ENCODE data around the gene ZBTB21.

The ZBTB21 gene

DNA sequence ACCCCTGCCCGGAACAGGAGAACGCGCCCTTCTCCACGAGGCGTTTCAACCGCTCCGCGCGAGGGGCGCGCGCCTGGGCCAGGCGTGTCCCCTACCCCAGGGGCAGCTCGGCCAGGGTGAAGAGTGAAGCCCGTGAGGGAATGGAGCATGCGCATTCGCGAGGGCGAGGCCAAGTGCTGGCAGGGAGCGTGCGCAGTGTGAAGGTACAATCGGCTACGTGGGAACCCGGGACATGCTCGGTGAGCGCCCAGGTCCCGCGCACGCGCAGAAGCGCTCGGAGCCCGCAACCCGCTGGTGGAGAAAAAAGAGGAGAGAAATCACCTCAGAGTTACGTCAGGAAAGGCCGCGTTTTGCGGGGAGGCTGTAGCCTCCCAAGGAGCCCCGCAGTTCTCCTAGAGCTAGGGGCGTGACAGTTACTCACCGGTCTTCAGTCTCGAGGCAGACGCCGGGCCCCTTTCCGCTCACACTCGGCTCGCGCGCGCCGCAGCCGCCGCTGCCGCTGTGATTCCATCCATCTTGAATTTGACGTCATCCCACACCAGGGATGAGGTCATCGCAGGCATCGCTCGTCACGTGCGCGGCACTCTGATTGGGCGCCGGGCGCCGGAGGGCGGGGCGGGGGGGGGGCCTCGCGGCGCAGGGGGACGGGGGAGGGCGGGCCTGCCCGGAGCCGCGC lies at the start of gene ZBTB21:
ZBTB21 (minus strand) TSS at position 530 of the 676 bp plus-strand sequence. CDS start 16,265 bp downstream, outside the sequence.
- DNase-seq, result peak; percentile 92 to 99

DNA sequence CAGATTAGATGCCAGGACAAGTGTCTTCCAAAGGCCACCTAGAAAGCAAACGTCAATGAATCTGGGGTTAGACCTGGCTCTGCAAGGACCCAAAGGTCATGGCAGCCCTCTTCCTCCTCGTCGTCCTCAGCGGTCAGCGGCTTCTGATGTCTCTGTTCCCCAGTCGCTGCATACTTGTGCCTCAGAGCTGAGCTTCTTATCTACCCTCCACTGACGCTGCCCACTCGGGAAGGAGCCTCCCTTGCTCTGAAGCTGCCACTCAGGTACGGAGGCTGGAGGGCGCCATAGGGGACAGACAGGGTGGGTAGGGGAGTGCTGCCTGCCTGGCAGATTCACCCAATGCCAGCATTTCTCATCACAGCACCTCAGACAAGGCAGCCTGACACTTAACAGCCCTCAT lies 49.6 kb upstream of the ZBTB21 start:
- DNase-seq, result no peak

DNA sequence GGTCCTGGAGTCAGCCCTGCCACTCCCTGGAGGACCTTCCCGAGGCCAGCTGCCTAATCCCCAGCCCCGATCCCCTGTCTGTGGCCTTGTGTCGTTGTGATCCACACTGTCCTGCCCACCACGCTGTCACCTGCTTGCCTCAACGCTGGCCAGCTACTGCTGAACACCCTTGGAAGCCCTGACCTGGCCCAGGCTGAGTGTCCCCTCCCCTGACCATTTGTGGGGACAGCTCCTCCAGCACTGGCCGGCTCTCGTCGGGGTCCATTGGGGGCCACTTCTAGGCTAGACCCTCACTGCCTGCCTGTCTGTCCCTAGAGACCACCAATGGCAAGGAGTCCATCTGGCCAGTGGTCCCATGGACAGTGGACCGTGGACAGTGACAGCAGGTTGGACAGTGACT lies 49.0 kb upstream of the ZBTB21 start:
- no peak for DNase-seq

DNA sequence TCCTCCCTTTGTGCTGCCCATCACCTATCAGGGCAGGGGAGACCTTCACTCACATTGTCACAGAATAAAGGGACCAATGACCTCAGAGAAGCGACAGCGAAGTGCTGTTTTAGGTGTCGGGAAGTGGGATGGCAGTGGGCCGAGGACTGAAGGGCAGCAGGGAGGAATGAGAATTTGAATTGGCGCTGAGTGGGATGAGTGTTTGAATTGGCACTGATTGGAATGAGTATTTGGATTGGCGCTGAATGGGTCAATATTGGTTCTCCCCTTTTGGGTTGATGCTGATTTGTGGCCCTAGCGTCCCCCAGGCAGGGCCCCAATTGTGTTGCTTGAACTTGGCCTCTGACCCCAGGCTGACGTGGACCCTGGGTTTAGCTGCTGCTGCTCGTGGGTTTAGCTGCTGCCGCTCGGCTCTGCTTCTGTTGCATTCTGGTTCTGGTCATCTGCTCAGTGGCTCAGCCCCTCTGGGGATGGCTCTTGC lies 48.5 kb upstream of the ZBTB21 start:
- no peak for DNase-seq

DNA sequence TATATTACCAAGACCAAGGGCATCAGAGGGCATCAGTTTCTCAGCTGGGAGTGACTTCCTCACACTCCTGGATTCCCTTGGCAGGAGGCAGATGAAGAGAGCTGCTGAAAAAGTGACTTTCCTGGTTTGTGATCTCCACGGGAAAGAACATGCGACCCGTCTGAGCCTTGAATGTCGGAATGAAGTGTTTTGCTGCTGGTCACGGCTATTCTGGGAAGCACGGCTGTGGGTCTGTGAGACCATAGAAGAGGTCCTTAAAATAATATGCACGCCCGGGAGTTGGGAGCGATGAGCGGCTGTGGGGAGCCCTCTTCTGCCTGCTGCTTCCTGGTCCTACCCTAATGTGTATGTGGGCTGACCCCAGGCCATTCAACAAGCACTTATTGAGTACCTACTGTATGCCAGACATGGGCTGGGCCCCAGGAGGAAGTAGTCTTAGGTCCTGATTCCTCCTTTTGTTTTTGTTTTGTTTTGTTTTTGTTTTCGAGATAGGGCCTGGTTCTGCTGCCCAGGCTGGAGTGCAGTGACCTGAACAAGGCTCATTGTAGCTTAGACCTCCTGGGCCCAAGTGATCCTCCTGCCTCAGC lies 47.8 kb upstream of the ZBTB21 start:
- DNase-seq, result peak; percentile 76 to 79

DNA sequence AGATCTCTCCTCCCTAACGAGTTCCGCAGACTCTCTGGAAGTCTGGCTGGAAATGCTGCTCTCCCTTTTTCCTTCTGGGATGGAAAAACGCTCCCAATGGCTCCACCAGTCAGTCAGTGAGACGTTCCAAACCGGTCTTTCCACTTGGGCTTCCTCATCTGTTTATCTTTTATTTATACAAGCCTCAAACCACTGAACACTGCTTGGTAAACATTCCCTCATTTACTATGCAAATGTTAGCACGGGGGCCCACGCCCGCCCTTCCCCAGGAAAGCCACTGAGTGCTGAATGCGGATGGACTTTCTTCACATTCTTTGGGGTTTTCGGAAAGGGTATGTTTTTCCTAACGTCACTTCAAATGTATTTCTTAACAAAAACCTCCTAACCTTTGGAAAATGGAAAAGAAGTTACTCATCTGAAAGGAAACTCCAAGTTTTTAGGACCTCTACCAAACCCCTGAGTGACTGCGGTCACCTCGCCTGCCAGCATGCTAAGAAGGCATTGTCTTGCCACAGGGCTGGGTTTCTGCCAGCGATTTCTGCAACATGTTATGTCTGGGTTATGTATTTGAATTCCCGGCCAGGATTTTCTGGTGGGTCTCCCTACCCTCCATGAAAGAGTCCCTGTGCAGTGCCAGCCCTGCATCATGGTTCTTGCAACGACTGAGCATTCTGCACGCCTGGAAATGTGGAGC lies 47.0 kb upstream of the ZBTB21 start:
- peak; percentile 99 for DNase-seq

DNA sequence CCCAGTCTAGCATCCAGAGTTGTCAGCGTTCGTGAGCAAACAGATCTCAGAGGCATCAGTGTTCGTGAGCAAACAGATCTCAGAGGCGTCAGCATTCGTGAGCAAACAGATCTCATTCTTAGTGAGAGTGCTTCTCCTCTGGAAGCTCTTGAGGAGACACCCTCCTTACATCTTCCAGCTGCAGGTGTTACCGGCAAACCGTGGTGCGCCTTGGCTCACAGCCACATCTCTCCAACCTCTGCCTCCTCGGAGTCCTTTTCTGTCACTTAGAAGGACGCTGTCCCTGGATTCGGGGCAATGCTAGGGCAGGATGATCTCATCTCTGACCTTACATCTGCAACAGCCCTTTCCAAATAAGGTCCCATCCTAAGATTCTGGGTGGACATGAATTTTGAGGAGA lies 46.3 kb upstream of the ZBTB21 start:
- peak; percentile 71 to 76 for DNase-seq

DNA sequence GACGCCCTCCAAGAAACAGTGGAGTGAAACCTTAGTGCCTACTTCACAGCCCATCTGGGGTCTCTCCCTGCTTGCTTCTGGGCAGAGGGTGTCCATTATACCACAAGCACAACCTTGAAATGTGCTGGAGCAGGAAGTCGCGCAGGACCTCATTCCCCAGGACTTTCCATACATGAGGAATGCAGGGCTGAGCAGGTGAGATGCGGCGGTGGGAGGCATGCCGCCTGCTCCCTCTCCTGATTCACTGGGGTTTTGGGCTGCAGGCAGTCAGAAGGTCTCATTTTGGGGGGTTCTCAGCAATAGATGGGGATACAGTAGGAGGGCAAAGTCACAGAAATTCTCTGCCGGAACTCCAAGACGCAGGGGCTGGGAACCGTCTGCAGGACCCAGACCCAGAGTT lies 45.3 kb upstream of the ZBTB21 start:
- DNase-seq, result no peak

DNA sequence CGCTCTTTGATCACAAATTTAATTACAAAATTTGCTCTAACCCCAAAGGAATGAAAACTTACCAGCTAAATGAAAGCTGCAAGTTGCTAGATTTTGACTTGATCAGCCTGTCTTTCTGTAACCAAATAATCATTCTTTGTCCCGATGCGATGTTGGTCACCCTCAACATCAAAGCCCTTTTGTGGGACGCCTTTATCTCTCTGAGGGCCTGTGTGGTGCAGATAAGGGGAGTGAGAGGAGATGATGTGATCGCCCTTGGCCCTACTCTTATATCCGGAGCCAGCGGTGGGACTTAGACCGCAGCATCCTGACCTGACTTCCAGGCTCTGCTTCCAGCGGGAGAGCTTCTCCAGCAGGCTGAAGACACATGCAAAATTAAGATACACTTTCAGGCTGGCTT lies 41.6 kb upstream of the ZBTB21 start:
- no peak for DNase-seq

DNA sequence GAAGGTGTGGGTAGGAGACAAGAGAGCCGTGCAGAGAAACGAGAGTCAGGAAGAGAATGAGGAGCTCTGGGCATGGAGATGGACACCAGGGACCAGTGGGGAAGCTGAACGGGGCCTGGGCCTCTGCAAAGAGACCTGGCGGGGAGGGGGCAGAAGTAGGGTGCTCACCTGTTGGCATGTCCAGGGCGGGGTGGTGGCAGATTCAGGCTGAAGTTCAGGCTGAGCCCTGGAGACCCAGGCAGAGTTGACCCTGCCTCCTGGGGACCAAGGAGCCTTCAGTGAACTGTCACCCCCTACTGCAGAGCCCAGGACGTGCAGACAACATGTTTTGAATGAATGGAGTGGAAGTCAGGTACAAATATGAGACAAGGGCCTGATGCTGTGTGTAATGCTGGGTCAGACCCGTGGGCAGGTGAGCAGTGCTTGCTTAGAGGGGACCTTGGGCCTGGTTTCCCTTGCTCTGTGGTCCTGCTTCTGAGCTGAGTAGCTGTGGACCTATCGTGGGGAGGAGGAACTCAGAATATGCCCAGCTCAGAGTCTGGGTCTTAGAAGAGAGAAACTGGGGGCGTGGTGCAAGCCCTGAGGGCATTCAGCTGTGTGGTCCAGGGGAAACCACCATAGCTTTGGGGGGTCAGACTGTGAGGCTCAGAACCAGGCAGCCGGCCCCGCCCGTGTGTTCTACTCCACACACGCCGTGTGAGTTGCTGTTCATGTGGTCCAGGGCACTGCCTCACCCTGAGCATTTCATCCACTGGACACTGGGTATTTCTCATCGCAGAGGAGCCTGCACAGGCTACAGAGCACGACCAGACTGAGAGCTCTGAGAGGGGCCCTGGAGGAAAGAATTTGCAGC lies 39.6 kb upstream of the ZBTB21 start:
- DNase-seq, result no peak

DNA sequence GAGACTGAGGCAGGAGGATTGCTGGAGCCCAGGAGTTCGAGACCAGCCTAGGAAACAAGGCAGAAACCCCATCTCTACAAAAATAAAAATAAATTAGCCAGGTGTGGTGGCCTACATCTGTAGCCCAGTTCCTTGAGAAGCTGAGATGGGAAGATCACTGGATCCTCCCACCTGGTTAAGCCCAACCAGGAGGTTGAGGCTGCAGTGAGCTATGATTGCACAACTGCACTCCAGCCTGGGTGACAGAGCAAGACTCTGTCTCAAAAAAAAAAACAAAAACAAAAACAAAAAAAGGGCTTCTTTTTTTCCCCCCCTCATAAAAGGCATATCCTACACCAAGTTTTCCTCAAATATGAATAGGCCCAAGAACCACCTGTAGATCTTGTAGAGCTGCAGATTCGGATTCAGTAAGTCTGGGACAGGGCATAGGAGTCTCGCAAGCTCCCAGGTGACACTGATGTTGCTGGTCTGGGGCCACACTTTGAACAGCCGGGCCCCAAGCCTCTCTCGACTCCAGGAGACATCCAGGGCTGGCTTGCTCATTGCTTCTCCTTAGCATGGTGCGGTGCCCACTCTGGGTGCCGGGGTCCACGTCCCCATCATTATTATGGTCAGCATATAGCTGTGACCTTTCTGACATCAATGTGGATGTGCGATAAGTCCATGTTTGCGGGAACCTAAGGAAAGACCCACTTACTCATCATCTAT lies 38.9 kb upstream of the ZBTB21 start:
- no peak for DNase-seq

DNA sequence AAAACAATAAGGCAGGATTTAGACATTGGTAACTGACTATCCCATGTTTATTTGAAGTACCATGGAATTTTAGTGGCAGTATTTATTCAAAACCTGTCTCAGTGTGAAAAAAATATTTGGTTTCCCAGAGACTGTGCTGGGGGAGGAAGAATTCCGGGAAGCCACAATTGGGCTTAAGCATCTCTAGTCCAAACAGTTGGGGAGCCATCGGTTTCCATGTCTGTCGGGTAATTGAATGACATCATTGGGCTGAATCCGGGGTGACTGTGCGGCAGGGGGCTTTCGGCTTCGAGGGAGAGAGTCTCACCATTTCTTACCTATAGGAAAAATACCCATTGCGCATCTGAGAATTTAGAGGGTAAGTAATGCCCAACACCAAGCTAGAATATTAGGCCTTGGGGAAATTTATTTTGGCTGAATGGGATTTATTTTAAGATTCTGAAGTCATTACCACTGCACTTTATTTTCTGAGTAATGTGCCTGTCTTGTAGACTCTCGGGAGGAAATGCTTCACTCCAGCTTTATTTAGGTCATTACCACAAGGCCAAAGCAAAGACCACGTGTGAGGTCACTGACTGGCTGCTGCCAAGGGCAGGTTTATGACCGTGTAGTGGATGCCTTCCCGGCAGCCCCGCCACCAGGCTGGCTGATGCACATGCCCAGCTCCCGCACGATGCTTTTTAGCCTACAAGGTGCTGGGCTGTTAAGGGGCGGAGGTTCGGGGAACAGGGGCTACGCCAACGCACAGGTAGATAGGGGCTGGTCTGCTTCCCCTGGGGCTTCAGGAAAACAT lies 37.9 kb upstream of the ZBTB21 start:
- DNase-seq, result no peak

DNA sequence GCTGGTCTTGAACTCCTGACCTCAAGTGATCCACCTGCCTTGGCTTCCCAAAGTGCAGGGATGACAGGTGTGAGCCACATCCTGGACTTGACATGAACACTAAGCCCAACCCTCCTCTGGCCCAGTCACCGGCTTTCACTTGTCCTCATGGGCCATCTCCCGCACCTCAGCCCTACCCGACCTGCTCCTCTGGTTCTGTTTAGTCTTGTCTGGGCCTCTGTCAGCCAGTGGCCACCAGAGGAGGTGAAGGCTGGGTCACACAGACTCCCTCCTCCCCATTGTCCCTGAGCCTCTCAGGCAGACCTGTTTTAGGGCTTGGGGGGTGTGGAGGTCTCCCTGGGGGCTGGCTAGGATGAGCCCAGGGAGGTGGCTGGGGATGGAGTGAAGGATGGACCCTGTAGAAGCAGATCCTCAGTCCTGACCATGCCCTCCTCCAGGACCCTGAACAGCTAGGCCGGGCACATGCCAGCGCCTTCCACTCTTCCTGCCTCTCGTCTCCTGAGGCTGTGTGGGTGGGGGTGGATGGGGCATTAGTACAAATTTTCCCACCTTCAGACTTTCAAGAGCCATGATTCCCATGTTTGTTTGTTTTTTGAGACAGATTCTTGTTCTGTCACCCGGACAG lies 34.8 kb upstream of the ZBTB21 start:
- no peak for DNase-seq

DNA sequence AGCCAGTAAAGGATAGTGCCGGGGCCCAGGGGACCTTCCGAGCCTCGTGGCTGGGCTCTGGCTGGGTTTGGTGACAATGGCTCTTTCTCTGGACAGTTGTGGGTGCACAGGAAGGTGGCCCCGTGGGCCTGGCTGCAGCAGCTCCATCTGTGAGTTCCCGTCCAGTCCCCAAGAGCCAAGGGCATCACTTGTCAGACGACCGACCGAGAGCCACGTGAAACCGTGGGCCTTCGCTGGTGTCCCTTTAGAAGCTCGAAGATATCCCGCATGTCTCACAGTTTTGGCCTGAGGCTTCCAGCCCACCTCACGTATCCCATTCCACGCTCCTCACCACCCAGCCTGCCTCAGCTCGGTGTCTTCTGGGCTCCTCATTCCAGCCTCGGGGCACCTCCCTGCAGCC lies 33.8 kb upstream of the ZBTB21 start:
- DNase-seq, result no peak

DNA sequence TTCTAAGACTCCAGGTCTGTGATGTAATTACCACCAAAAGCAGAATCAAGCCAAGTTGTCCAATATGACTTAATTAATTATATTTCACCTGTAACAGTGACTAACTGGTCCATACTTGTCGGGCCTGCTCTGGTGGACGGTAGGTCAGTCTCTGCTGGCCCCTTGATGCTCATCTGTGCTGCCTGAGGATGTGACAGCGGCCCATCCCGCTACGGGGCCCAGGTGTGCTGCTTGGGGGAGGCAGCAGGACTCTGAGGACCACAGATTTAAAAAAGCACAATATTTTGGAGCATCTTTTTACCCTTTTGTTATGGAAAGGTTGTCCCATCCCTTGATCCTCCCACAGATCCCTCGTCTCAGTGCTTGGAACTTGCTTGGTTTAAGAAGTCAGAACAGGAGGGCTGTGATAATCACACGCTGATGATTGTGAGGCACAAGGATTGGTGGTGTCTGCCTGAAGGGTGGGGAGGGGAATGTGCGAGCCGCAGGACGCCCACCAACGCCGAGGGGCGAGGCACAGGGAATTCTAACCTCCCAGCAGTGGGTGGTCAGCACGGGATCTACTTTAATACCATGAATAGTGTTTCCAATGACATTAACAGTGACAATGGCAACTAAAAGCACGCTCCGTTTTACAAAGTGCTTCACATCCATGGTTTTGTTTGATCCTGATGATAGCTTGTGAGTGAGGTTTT lies 33.2 kb upstream of the ZBTB21 start:
- no peak for DNase-seq

DNA sequence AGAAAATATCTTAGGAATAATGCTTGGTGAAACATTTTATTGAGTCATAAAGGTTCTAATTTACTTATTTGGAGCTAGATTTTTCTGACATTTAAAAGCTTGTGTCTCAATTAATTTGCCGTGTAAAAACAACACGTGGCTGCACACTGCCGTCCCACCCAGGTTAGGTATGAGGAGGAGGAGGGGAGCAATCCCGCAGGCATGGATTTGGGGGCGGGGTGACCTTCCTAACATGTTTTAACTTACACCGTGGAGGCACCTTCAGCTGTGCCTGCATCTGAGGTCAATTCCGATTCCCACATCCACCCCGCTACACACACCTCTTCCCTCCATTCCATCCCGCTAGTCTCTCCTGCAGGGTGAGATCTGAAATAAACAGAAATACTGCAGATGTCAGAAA lies 32.5 kb upstream of the ZBTB21 start:
- no peak for DNase-seq

DNA sequence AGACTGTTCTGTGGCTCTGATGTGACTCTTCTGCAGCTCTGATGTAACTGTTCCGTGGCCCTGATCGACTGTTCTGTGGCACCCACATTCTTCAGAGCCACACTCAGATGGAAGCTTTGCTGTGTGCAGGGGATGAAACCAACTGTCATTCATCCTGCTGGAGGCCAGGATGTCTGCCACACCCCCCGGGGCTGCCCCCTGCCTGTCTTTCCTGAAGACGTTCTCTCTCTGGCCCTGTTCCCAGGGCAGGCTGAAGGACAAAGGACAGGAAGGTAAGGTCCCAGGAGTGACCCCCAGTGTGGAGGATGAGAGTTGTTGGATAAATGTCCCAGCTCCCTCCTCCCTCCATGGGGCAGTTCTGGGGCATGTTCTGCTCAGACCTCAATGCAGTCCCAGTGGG lies 31.6 kb upstream of the ZBTB21 start:
- DNase-seq, result no peak

DNA sequence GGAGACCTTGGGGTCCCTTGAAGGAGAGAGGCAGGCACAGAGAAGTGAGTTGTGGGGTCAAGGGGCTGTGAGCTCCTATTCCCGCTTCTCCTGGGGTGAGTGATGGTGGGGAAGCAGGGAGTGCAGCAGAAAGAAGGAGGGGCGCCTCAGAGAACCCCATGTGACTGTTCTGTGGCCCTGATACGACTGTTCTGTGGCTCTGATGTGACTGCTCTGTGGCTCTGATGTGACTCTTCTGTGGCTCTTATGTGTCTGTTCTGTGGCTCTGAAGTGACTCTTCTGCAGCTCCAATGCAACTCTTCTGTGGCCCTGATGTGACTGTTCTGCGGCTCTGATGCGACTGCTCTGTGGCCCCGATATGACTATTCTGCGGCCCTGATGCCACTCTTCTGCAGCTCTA lies 31.1 kb upstream of the ZBTB21 start:
- no peak for DNase-seq

DNA sequence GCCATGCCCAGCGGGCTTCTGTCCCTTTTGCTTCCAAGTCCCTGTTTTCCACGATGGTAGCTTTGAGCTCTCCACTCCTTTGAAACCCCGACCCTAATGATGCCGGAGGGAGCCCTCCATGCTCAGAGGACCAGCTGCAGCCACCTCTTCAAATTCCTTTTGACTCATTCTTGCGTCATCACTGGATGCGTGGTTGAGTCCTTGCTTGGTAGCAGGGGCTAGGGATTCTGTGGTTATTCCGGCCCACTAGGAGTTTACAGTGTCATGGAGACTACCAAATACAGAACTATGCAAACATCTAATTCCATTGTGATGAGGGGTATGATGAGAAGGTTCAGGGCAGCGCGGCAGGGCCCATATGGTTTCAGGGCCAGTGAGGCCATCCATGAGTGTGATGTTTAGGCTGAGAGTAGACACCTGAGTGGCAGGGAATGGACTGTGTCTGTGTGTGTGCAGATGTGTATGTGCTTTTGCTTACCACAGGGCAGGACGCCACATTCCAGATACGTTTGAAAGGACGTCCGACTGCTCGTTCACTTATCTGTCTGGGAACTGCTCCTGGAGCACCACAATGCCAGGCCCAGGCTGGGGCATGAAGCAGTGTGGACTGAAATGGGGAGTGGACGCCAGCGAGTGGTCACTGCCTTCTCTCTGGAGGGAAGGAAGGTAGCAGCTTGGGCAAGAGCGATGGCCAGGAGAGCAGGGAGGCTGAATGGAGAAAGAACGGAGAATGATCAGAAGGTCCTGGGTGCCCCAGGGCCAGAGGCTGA lies 30.4 kb upstream of the ZBTB21 start:
- no peak for DNase-seq

DNA sequence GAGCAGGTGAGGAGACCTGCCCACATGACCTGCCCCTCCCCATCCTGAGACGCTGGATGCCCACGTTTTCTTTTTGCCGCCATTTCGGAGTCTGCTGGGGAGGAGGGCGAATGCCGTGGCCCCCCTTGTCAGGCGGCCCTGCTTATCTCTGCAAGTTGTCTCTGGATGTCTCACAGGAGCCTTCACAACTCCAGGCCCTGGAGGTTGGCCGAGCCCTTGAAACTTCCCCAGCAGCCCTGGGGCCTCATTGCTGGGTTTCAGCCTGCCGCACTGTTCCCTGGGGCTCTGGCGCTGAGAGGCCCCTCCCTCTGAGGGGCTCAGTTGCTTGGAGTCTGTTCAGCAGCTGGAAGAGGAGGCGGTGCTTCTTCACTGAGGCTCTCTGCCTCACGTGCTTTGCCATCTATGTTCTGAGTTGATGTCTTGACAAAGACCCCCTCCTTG lies 29.8 kb upstream of the ZBTB21 start:
- no peak for DNase-seq
